ENCODE measurements around the gene POTEE. TPM values are rescaled to one million over a fixed set of nuclear protein-coding genes. Genes with fewer than 3 reads are reported as not detected.
"Not testable (repeated sequence)": the region's sequence is repeated elsewhere in the genome, so short reads cannot be mapped to it uniquely, and the experiment has no call there.

POTEE gene
- total RNA-seq, 3 donors from 2014 or later, result 0.18 to 0.20 (median 0.19) TPM

DNA sequence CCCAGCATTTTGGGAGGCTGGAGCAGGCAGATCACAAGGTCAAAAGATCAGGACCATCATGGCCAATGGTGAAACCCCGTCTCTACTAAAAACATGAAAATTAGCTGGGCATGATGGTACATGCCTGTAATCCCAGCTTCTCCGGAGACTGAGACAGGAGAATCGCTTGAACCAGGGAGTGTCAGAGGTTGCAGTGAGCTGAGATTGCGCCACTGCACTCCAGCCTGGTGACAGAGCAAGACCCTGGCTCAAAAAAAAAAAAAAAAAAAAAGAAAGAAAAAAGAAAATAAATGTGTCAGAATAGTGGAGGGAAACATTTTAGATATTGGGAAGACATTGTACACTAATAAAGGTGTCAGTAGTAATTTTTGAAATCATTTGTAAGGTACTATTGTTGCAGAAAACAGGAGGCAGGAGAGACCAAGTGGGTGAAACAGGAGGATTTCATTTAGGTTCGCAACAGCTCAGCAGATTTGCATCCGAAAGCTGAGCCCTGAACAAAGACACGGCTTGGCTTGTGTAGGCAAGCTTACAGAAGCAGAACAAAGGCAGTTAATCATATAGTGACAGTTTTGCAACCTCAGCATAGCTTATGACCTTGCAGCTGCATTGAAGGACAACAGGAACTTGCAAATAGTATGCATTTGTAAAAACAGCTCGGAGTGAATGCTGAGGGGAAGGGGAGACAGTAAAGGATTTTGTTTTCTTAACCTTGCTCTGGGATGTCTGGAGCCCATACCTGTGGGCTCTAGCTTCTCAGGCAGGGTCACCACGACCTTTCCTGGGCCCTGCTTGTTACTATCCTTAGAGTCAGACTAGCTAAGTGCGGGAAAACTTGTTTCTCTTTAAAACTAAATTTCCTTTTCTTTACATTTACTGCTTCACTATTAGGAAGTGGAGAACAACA lies 26.5 kb downstream of the POTEE start:
- not testable (repeated sequence) for H3K9me3 Mint-ChIP-seq; ATAC-seq; H3K4me3 Mint-ChIP-seq; DNase-seq; H3K36me3 Mint-ChIP-seq (ENCODE audit: insufficient read depth); H3K27me3 Mint-ChIP-seq (ENCODE audit: low read depth); H3K4me1 Mint-ChIP-seq (ENCODE audit: low read depth)

Other genes with a start within 250 kb of the POTEE start
- gene FAM168B, start 116.1 kb upstream of the POTEE start, total RNA-seq, result 100 to 1,000 TPM; 101 to 111 (median 107) TPM
- 10 to 100 TPM; 55.6 to 61.1 (median 57.7) TPM for gene PLEKHB2, start 104.2 kb upstream of the POTEE start, total RNA-seq
- under 1 TPM in 1 of 3 donors, not detected in 2; 0.05 TPM for gene RAB6D, start 154.6 kb downstream of the POTEE start, total RNA-seq